Kasumi-1 (cell line): ENCODE measurements around the gene ESRRB.

Experiments used
- DNase-seq, 2 experiments: peaks; one replicate each; lab custom pipeline; 2025; lab: John Stamatoyannopoulos, UW

Gene ESRRB

DNA sequence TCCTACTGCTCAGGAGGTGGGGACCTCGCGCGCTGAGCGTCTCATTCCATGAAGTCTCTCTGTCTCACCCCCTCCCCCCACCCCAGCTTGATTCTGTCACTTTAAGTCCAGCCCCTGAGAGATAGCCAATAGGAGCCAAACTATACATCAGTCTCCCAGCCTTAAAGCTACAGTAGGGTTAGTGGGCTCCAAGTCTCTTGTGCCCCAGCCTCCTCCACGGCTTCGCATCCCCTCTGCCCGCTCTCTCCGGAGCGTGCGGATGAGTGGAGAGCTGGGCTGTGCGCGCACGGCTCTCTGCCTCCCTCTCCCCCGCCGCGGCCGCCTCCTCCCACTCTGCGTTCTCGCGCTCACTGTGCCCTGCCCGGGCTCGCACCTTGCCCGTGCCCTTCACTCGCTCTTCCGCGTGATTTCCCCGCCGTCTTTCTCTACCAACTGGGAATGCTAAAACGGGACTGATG lies at the start of gene ESRRB:
Gene ESRRB (plus strand): TSS at position 191 of the 458 bp plus-strand sequence. CDS start 265 bp downstream, at position 456.
- no peak for DNase-seq

DNA sequence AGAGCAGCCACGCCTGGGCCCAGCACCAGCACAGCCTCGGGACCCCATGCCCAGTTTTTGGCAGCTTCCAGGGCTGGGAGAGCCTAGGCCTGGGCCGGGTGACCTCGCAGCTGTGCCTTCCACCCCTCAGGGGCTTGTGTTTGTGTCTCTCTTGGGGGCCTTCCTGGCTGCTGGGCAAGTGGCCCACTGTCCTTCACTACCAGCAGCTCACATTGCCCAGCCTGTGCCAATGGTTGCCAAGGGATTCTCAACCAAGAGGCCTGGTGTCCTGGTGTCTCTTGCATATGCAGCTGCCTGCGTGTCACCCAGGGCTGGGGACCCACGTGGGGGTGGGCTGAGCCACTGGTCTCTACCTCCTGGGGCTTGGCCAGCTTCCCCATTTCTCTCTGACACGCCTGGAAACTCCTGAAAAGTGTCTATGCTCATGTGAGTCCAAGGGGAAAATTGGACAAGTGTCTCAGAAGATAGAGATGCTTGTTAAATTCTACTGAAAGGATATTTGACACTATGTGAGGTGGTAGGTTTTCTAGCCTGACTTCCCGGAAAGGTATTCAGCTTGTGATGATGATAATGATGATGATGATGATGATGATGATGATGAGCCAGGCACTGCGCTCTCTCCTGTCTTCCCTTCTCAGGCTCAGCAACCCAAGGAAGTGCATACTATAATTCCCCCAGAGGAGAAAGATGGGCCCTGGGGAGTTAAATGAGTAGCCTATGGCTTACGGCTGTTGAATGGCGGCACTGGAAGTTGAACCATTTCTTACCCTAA lies 48.8 kb upstream of the ESRRB start:
- DNase-seq, result no peak

GRCh38 chr14:76328457-76329137 lies 47.3 kb upstream of the ESRRB start:
- DNase-seq, result no peak

- DNase-seq, result no peak
Observed at GRCh38 chr14:76329154-76329928, 46.6 kb upstream of the ESRRB start.

DNA sequence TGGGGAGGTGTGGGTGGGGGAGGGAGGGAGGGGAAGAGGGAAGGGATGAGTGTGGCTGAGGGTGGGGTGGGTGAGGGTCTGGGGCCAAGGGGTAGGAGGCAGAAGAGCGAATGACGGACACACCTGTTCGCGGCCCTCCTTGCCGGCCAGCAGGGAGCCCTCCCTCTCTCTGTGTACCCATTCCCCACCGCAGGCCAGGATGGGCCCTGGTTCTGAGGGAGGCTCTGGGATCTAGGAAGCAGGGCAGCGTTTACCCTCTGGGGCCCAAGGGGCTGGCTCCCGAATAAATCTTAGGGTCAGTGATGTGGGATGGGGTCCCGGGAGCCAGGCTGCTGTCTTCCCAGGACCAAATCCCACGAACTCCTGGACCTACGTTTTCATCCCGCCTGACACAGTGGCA lies 46.0 kb upstream of the ESRRB start:
- DNase-seq, result no peak

DNA sequence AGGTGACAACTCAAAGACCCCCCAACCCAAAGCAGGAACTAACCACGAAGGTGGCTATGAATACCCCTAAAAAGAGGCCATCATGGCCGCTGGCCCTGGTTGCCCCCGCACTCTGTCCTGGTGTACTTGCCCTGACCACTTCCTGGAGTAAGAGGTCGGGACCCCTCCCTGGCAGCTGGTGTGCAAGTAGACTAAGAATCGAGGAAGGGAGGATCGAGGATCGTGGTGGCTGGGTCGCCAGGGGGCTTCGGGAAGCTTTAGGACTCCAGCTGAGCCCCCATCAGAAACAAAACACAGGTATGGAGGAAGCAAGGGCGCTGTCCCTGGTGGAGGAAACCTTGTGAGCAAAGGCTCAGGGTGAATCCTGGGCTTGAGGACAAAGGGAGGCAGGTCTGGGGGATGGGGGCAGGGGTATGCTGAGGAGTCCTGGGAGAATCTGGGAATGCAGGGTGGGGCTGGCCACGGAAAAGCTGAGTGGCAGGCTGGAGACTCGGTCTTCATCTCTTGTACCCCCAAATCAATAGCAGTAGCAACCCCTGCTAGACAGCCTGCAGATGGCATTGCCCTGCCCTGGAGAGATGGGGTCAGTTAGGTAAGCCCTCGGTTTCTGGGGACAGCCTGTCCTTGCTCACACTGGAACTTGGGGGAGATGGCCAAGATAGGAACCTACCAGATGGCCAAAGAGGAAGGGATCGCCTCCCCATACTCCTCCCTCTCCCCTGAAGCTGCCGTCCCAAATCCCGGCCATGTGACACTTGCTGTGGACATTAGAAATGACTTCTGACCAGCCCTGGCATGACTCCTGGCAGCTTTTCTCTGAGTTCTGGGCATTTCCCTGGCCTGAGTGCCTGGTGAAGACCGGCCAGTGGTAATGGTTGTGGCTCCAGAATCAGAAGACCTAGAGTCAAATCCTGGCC lies 45.3 kb upstream of the ESRRB start:
- no peak for DNase-seq

DNA sequence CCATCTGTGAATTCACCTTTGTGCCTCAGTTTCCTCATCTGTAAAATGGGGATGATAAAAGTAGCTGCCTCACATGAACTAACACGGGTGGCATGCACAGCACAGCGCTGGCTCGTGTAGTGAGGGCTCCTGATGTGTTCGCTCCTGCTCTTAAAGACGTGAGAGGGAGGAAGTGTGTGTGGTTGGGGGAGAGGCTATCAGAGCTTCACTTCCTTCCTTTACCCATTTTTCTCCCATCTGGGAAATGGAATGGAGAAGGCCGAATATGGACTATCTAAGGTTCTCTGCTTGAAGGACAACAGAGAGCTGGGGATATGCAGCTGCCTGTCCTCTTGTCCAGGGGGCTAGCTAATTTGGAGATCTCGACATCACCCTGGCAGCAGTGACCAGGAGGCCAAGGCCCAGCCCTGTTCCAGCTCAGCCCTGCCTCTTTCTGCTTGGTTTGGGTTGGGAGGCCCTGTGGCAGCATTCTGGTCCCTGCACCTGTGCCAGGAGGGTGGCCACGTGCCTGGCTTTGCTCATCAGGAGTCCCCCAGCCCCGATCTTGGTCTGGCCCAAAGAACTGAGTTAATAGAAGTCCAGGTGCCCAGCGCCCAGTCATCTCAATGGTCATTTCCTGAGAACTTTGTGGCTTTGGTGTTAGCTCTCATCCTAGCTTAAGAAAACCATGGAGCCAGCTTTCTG lies 44.5 kb upstream of the ESRRB start:
- DNase-seq, result peak; percentile 47 to 53

DNA sequence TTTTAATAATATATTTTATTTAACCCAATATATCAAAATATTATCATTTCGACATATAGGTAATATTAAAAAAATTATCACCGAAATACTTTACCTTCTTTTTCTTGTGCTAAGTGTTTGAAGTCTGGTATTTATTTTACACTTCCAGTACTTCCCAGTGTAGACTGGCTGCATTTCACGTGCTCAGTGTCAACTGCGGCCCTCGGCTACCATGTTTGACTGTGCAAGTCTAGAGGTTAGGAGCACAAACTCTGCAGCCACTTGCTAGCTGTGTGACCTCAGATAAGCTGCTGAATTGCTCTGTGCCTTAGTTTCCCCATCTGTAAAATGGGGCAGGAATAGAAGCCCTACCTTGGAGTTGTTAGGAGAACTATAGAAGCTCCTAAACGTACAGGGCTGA lies 42.3 kb upstream of the ESRRB start:
- DNase-seq, result no peak

GRCh38 chr14:76334316-76334715 lies 41.6 kb upstream of the ESRRB start:
- no peak for DNase-seq

DNA sequence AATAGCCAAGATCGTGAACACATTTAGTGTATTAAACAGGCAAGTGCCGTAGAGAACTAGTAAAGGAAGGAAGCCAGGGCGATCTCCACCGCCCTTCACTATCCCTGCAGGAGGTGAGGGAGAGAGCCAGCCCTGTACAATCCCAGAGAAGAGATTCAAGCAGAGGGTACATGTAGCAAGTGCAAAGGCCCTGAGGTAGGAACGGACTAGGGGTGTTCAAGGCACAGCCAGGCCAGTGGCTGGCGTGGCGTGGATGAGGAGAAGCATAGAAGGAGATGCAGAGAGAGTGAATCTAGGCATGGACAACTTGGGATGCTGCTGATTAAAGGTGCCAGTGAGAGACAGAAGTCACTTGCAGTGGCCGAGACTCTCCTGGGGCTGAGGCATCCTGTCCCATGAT lies 39.1 kb upstream of the ESRRB start:
- DNase-seq, result no peak

GRCh38 chr14:76337635-76338545 lies 38.0 kb upstream of the ESRRB start:
- DNase-seq, result peak in 1 of 2 experiments; percentile 18

DNA sequence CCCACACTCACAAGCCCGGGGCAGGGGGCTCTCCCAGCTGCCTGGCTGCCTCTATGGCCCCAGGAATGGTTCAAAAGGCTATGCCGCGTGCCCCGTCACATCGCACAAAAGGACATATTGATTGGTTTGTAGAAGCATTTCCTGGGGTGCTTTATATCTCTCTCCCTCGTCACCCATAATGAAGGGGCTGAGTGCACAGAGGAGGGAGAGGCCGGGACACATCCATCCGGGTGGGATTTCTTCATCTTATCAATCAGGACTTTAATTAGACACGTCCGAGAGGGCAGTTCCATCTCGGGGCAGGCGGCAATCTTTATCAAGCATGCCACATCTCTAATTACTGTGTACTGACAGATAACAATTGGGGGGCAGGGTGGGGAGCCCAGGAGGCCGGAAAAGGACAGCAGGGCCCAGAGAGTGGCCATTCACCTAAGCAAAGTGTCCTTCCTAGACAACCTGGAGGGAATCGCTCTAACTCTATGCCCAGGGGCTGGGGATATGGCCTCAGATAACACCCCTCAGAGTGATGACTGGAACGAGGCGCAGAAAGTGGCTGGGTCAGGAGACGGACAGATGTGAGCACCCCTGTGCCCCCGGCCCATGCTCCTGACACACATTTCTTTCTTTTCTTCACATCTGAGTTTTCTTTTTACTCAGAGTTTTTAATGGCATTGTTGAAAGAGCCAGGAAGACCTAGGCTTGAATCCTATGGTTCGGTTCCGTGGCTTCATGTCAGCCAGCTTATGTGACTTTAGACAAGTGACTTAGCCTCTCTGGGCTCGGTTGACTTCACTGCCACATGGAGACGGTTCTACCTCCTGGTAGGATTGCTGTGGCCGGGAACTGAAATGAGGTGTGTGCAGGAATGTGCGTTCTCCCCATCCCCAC lies 36.0 kb upstream of the ESRRB start:
- no peak for DNase-seq

DNA sequence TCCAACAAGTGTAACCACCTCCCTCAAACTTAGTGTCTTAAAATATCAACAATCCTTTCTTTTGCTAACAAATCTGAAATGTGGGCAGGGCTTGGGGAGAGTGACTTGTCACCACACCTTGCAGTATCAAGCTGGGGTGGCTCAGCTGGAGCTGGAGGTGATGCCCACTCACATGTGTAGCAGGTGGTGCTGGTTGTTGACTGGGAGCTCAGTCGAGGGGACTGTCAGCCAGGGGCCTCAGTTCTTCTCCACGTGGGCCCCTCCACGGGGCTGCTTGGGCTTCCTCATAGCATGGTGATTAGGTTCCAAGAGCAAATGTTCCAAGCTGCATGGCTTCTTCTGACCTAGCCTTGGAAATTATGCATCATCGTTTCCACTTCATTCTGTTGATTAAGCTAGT lies 32.6 kb upstream of the ESRRB start:
- DNase-seq, result no peak

GRCh38 chr14:76346391-76347160 lies 29.4 kb upstream of the ESRRB start:
- DNase-seq, result no peak

DNA sequence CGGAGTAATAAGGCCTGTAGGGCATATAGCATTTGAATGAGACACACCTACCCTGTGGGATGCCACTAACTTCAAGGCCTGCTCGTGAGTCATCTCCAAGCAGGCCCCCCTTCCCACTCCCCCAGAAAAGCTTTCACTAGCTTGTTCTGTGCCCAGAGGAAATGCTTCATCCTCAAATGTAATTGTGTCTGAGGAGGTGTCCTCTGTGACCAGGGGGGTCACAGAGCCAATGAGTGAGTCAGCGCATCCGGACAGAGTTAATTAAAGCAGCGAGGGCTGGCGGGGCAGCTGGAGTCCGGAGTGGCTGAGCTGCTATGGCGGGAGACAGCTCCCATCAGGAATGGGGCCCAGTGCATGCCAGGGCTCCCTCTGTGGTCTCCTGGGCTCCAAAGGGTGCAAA lies 27.0 kb upstream of the ESRRB start:
- no peak for DNase-seq

- DNase-seq, result no peak
Observed at GRCh38 chr14:76349993-76350392, 25.9 kb upstream of the ESRRB start.

GRCh38 chr14:76350671-76351070 lies 25.3 kb upstream of the ESRRB start:
- no peak for DNase-seq

- DNase-seq, result no peak
Observed at GRCh38 chr14:76351941-76352340, 24.0 kb upstream of the ESRRB start.
